ENCODE measurements around the gene ARFGEF2.

The ARFGEF2 gene

GRCh38 chr20:48899881-48900280 is 21.6 kb upstream of the ARFGEF2 start:
- no peak for DNase-seq

DNA sequence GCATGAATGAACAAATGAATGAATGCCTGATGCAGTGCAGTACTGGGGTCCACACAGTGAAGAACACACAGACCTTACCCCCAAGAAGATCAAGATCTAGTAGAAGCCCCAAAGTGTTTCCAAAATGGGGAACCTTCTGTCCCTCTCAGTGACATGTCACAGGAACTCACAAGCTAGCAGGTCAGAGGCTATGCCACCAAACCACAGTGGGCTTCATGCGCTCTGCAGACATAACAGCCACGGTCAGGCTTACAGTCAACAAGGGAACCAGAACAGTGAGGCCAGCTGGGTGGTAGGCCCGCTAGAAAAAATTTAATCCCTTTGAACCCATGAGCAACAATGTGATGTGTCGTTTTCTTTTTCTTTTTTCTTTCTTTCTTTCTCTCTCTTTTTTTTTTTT is 20.2 kb upstream of the ARFGEF2 start:
- no peak for DNase-seq

GRCh38 chr20:48903705-48904104 is 17.8 kb upstream of the ARFGEF2 start:
- DNase-seq, result no peak

GRCh38 chr20:48904566-48905296 is 16.8 kb upstream of the ARFGEF2 start:
- peak; percentile 80 for DNase-seq

DNA sequence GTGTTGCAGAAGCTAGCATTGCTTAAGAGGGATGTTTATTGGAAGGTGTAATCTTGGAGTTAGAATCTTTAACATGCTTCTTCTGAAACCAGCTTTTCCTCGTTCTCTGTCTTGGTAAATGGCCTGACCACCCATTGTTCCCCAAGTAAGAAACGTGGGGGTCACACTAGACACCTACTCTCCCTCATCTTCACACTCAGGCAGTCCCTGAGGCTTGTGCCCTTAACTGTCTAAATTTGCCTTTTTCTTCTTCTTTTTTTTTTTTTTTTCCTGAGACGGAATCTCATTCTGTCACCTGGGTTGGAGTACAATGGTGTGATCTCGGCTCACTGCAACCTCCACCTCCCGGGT is 16.2 kb upstream of the ARFGEF2 start:
- DNase-seq, result no peak

- no peak for DNase-seq
These were observed 15.2 kb upstream of the ARFGEF2 start for GRCh38 chr20:48906221-48906877.

- DNase-seq, result no peak
These were observed 12.7 kb upstream of the ARFGEF2 start for GRCh38 chr20:48908656-48909319.

DNA sequence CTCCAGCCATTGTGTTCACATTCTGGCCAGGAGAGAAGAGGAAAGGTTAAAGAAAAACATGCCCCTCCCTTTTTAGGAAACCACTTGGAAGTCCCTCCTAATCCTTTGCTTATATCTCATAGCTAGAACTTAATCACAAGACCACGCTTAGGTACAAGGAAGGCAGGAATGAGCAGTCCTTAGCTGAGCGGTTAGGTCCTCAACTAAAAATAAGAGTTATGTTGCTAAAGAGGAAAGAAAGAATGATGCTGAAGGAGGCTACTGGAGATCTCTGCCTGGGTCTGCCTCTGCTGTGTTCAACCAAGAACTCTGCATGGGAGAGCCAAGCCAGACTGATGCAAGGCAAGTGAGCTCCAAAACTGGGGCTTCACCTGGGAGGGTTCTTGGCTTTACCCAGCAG is 11.6 kb upstream of the ARFGEF2 start:
- DNase-seq, result no peak

DNA sequence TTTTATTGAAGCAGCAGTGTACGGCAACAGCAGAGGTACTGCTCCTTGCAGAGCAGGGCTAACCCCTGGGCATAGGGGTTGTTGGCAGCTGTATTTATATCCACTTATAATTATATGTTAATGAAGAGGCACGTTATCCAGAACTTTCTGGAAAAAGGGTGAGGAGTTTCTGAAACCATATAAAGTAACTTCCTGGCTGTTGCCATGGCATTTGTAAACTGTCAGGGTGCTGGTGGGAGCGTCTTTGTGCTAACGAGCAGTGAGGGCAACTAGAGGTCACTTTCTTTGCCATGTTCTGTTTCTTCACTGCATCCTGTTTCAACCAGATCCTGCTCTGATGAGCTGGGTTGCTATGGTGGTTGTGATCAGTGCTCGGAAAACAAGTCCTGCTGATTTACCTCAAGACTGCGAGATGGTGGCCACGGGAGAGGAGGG is 11.1 kb upstream of the ARFGEF2 start:
- no peak for DNase-seq

DNA sequence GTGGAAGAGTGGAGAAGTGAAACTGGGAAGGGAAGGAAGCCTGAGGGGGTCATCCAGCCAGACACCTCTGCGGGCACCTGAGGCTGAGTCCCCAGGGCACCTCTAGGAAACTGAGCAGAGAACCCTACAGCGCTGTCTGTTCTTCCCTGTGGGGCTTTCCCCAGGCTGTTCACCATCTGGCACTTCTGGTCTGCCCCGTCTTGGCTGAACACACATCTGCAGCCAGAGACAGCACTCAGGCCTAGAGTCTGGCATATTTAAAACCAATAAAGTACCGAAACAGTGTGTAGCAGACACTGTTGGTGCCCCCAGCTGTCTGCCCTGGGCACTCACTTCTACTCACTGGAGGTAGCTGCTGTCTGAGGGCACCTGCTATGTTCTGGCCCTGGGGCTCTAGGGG is 9.4 kb upstream of the ARFGEF2 start:
- DNase-seq, result no peak

GRCh38 chr20:48916699-48917098 is 4.8 kb upstream of the ARFGEF2 start:
- DNase-seq, result no peak

DNA sequence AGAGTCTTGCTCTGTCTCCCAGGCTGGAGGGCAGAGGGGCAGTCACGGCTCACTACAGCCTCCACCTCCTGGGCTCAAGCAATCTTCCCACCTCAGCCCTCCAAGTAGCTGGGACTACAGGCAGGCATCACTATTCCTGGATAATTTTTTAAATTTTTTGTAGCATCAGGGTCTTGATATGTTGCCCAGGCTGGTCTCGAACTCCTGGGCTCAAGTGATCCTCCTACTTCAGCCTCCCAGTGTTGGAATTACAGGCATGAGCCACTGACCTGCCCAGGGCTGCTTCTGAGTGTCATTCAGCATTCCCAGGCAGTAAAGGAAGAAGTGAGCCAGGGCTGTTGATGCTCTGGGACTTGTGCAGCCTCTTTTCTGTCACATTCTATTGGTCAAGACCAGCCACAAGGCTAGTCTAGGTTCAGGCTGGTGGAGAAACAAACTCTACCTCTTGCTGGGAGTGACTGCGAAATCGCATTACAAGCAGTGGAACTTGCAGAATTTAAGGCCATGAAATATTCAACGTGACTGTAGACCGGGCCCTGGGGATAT is 2.1 kb upstream of the ARFGEF2 start:
- DNase-seq, result no peak

DNA sequence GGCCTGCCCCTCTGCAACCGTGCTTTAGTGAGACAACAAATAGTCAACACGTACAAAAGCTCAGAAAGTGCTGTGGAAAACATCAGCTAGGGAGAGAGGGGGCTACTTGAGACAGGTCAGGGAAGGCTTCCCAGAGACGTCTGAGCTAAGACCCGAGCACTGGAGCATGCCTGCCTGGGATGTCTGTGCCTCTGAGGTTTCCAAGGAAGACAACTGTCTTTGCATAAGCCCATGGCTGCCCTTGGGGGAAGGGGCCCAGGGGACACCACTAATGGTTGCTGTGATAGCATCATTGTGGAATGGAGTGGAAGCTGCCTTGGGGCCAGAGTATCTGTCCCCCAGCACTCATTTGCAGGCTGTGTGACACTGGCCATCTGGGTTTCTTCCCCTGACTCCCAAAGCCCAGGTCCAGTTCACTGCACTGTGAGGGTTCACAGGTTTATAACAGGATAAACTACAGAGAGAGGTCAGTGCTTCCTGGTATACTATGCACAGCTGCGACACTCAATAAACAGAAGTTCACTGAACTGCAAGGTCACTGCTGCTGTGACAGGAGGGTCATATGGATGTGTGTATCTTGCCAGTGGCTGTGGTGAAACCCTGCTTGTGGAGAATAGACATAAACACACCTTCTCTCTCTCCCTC is 1.5 kb upstream of the ARFGEF2 start:
- DNase-seq, result no peak

GRCh38 chr20:48920527-48921167 is 864 bp upstream of the ARFGEF2 start:
- no peak for DNase-seq

- DNase-seq, result no peak
These were observed 641 bp downstream of the ARFGEF2 start for GRCh38 chr20:48921883-48922820.

- no peak for DNase-seq
These were observed 1.7 kb downstream of the ARFGEF2 start for GRCh38 chr20:48923149-48923718.

DNA sequence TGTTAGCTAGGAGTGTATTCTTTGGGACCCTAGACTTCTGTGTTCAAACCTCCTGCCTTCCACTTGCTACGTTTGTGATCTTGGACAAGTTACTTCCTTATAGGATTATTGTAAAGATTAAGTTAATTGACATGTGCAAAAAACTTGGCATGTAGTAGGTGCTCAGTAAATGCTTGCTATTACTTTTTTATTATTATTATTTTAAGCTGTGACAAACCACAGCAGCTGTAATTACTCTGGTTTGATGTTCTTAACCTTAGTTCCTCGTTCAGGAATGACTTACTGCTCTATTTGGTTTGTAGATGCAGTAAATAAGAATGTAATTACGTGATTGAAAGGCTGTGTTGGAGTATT is 3.2 kb downstream of the ARFGEF2 start:
- DNase-seq, result no peak

GRCh38 chr20:48926267-48926666 is 4.8 kb downstream of the ARFGEF2 start:
- DNase-seq, result no peak

GRCh38 chr20:48926821-48927220 is 5.3 kb downstream of the ARFGEF2 start:
- no peak for DNase-seq

DNA sequence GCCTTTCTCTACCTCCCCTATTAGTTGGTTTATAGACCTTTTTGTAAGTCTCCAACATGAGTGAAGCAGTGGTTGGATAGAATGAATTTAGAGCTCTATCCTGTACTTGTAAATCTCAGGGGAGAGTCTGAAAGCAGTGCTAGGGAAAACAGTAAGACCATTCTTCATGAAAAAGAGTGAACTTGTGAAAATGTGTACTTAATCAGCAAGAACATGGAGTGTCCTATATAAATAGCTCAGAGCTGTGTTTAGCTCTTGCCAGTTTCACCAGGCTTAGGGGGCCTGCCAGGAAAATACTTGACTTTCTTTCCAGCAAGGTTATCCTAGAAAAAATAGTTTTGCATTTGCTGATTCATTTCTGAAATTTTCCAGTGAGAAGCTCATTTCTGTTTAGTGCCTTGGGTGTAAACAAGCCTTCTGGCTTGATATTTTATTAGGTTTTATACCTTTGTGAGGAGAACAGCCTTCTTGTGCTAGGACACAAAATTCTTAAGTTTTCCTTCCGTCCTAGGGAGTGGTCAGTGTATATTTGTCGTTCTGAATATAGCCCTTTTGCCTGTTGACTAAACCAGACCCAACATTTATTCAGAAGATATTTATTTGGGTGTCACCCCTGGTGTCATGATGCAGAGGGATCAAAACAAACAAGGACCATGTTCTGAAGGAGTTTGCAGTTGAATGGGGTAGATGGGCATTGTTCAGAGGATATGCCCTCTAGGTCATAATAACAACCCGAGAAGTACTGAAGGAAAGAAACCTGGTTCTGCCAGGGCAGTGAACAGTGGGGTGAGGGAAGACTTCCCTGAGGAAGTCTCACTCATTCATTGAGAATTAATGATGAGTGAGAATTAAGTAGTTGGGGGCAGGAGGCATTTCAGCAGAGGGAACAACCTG is 7.6 kb downstream of the ARFGEF2 start:
- DNase-seq, result no peak

Measured in activated CD4-positive, alpha-beta T cell treated with anti-CD3 and anti-CD28 coated beads for 48 hours (primary cell).